GM06990 (cell line): ENCODE results near the gene PIMREG.

ENCODE experiments used
- DNase-seq: peaks from one replicate; pipeline ENCODE4 v3.0.0-alpha.2; 2011; ENCODE audit not compliant: insufficient read length; ENCODE audit errors: extremely low read depth
- H3K27me3 ChIP-seq: replicated peaks from 2 replicates; pipeline ENCODE4 v1.6.0; 2011; ENCODE audit warnings: low read length; ENCODE audit not compliant: control insufficient read depth, insufficient read depth
- H3K36me3 ChIP-seq: 2 replicates; pipeline ENCODE4 v1.5.1; 2011; ENCODE audit warnings: low read length; ENCODE audit not compliant: control insufficient read depth, insufficient read depth
- H3K4me3 ChIP-seq: replicated peaks from 2 replicates; pipeline ENCODE4 v1.5.1; 2011; ENCODE audit warnings: low read depth, mild to moderate bottlenecking, control low read depth, low read length
- TF ChIP-seq, protein P1 (sequence below): IDR thresholded peaks from 2 replicates; pipeline ENCODE4 v1.5.1; 2011; ENCODE audit warnings: low read length, control low read depth, mild to moderate bottlenecking, inconsistent platforms; ENCODE audit not compliant: insufficient read depth, poor library complexity, severe bottlenecking

Gene PIMREG

DNA sequence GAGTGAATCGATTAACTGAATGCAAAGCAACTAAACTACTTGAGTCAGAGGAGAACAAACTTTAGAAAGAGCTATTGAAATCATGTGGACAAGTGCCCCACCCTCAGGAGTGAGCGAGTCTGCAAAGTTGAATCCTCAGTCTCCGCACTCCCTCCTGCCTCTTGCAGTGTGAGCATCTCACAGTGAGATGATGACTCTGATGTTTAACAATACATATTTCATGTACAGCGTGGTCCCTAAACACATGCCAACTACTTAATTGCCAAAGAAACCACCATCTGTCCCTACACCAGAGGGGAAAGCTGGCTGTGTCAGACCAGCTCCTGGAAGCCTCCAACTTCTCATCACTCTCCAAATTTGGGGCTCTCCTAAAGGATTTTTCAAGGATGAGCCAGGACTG is 31.2 kb downstream of the PIMREG start:
- TF ChIP-seq, protein P1, sequence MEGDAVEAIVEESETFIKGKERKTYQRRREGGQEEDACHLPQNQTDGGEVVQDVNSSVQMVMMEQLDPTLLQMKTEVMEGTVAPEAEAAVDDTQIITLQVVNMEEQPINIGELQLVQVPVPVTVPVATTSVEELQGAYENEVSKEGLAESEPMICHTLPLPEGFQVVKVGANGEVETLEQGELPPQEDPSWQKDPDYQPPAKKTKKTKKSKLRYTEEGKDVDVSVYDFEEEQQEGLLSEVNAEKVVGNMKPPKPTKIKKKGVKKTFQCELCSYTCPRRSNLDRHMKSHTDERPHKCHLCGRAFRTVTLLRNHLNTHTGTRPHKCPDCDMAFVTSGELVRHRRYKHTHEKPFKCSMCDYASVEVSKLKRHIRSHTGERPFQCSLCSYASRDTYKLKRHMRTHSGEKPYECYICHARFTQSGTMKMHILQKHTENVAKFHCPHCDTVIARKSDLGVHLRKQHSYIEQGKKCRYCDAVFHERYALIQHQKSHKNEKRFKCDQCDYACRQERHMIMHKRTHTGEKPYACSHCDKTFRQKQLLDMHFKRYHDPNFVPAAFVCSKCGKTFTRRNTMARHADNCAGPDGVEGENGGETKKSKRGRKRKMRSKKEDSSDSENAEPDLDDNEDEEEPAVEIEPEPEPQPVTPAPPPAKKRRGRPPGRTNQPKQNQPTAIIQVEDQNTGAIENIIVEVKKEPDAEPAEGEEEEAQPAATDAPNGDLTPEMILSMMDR = no peak
- H3K4me3 ChIP-seq = no peak overlapping the region

DNA sequence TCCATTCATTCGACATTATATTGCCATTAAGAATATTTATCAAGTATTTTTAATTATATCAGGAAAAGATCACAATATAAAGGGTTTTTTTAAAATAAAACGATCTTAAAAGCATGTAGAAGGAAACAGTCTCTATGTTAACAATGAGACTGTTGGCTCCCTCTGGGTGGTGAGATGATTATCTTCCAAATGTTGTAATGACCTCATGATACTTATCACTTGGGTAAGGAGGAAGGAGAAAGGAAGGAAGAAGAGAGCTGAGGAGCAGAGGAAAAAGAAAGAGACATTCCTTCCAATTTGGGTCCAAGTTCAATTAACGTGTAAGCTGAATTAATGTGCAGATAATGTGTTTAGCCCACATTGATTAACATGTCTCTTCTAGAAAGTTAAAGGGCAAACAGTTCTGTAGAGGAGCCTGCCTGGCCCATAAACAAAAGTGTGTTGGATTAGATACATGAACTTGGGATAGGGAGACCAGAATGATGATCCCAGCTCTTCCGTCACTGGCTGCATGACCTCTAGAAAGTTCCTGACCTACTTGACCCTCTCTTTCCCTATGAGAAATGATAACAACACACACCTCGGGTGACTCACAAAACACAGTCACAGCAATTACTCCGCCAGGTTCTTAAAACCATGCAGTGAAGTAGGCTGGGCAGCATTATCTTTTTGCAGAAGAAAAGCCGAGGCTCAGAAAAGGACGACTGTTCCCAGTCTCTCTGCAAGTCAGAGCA is 32.0 kb downstream of the PIMREG start:
- no peaks in the 10 kb centered on the region for H3K36me3 ChIP-seq
- no peak overlapping the region for H3K4me3 ChIP-seq
- no peak for DNase-seq
- no peaks in the 10 kb centered on the region for H3K27me3 ChIP-seq
- TF ChIP-seq, protein P1 = no peak

More for the DNA sequence above, 31.2 kb downstream of the PIMREG start:
- Histone ChIP-seq H3K27me3 (no peaks in the 10 kb centered on the region), H3K36me3 (no peaks in the 10 kb centered on the region)
- DNase-seq = no peak

DNA sequence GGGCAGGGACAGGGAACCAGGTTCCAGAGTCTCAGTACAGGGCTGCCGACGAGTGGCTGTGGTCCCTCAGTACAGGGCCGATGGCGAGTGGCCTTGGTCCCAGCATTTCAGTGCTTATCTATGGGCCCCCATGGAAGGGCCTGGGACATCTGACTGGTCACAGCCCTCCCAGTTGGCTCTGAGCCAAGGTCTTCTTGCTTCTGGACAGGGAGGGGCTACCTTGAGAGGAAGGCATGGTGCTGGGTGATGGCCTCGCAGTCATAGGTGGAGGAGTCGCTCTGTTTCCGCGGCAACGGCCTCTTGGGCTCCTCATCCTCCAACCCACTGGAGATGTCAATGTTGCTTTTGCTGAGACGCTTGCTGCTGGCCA is 32.5 kb downstream of the PIMREG start:
- Histone ChIP-seq H3K27me3 (no peaks in the 10 kb centered on the region), H3K36me3 (no peaks in the 10 kb centered on the region), H3K4me3 (no peak overlapping the region)
- TF ChIP-seq, protein P1 = no peak
- DNase-seq = no peak

DNA sequence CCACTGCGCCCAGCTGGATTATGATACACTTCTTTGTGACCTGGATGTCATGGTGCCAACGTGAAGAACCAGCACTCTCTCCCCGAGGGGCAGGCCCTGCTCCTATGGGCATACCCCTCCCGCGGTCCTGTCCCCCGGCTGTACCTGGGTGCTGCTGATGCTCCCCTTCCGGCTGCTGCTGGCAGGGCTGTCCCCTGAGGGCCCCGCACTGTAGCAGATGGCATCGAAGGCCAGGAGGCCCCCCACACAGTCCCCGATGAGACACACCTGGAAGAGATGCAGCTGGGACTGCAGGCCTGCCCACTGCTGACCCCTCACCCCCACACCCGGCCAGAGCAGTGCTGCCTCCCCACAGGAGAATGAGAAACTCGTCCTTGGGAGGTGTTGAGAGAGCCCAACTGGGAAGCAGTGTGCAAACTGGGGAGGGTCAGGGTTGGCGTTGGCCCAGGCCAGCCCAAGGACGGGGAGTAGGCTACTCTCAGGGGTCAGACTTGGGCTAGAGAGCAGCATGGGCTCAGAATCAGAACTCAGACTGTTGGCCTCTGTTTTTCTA is 33.7 kb downstream of the PIMREG start:
- TF ChIP-seq, protein P1 = no peak
- no peak for DNase-seq
- no peak overlapping the region for H3K4me3 ChIP-seq
- H3K27me3 ChIP-seq = no peaks in the 10 kb centered on the region
- H3K36me3 ChIP-seq = no peaks in the 10 kb centered on the region

DNA sequence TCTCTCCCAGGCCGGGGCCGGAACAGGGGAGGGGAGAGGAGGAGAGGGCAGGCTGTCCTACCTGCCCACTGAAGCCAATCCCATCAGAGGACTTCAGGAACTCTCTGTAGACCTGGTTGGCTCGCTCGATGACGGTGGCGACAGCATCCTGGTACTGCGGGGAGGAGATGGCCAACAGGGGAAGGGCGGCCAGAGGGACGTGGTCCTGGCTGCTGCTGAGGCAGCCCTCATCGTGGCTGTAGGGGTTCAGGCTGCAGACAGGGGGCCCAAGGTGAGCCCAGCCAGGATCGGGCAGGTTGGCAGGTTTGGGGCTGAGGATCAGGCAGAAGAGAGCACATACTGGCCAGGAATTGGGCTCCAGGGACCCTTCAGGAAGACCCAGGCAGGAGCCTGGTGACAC is 34.2 kb downstream of the PIMREG start:
- Histone ChIP-seq H3K4me3 (no peak overlapping the region), H3K27me3 (no peaks in the 10 kb centered on the region; the same call in 1 of the 2 replicates), H3K36me3 (no peaks in the 10 kb centered on the region)
- no peak for DNase-seq
- TF ChIP-seq, protein P1 = no peak
